Measurements from ENCODE around the gene TMEM245. TPM values are rescaled to one million over a fixed set of nuclear protein-coding genes. Genes with fewer than 3 reads are reported as not detected.

The TMEM245 gene
- polyA plus RNA-seq, result 10 to 100 TPM in 2 of 4 donors, 1 to 10 TPM in 2; 4.3 to 54.0 (median 9.8) TPM
- long read RNA-seq, donor 1, partial matches to known transcripts, result 9 of 21 reads
- long read RNA-seq, donor 1, other reads (novel, unspliced or antisense), result 7 of 21 reads
- long read RNA-seq, donor 2, result 0 reads
- long read RNA-seq, donor 3, partial matches to known transcripts, result 12 of 12 reads
- long read RNA-seq, donor 3, other reads (novel, unspliced or antisense), result 0 of 12 reads
- long read RNA-seq, donor 4, result 0 reads
- long read RNA-seq, donor 5, result 0 reads
- long read RNA-seq, donor 6, partial matches to known transcripts, result 11 of 13 reads
- long read RNA-seq, donor 6, other reads (novel, unspliced or antisense), result 0 of 13 reads
- long read RNA-seq, donor 7, full-length matches to known transcripts, result 3 of 22 reads
- long read RNA-seq, donor 7, partial matches to known transcripts, result 19 of 22 reads
- long read RNA-seq, donor 7, other reads (novel, unspliced or antisense), result 0 of 22 reads
- long read RNA-seq, donor 8, result 0 reads
- long read RNA-seq, donor 9, result 0 reads
- long read RNA-seq, donor 10, full-length matches to known transcripts, result 4 of 9 reads
- long read RNA-seq, donor 10, partial matches to known transcripts, result 5 of 9 reads
- long read RNA-seq, donor 10, other reads (novel, unspliced or antisense), result 0 of 9 reads

DNA sequence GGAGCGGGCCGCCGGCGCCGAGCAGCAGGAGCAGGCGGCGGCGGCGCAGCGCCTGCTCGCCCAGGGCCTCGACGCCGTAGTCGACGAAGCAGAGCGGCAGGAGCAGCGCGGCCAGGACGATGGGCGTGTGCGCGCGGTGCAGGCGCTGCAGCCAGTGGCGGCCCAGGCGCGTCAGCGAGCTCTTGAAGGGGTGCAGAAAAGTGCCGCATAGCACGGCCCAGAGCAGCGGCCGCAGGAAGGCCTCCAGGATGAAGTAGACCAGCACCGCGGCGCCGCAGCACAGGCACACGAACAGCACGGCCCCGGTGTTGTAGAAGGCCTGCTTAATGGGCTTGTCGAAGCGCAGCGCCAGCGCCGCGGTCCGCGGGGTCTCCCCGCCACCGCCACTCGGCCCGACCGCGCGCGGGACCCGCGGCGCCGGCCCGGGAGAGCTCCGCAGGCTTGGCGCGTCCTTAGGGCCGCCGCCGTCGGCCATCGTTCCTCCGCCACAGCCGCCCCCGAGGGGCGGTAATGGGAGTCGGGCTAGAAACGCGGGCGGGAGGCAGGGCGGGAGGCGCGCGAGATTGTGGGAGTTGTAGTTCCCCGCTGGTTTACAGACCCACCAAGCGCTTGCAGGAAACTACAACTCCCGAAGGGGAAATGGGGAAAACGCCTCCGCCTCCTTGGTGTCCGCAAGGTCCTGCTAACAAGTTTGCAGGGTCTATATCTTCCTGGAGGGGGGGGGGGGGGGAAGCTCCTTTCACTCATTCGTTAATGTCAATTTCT, at the start of gene TMEM245:
TMEM245 (minus strand) TSS at position 509 of the 765 bp plus-strand sequence; CDS start at position 475, 34 bp downstream.
- no peaks in the 10 kb centered on the region for H3K9me3 ChIP-seq (ENCODE audit: control insufficient read depth in 2 of 2, insufficient read depth in 1 of 2, low read depth in 1 of 2, low read length in 1 of 2)
- peaks cover 0 to 6% (median 0%) of the 10 kb centered on the region in 3 donors for H3K36me3 ChIP-seq (ENCODE audit: control insufficient read depth in 3 of 3, insufficient read depth in 2 of 3, low read depth in 1 of 3, low read length in 3 of 3)
- 0% methylated on average over 65 to 88 of the region's 88 CpGs for WGBS, 3 donors
- peak within 1 kb of the TSS; percentile 64 to 95 (median 86) for H3K4me3 ChIP-seq (ENCODE audit: low read depth in 1 of 3, low read length in 3 of 3)
- H3K4me1 ChIP-seq (ENCODE audit: control insufficient read depth in 3 of 3, insufficient read depth in 2 of 3, low read depth in 1 of 3, low read length in 2 of 3), result peaks cover 9 to 27% (median 10%) of the 10 kb centered on the region in 3 donors
- no peaks in the 10 kb centered on the region for H3K27me3 ChIP-seq (ENCODE audit: control insufficient read depth in 3 of 3, insufficient read depth in 3 of 3, low read length in 3 of 3)
- H3K27ac ChIP-seq (ENCODE audit: low read depth in 1 of 3, low read length in 2 of 3), result peak within 1 kb of the TSS; percentile 84 to 89 (median 88)
- FAIRE-seq, result no peak
- peak; percentile 98 to 99 for DNase-seq

DNA sequence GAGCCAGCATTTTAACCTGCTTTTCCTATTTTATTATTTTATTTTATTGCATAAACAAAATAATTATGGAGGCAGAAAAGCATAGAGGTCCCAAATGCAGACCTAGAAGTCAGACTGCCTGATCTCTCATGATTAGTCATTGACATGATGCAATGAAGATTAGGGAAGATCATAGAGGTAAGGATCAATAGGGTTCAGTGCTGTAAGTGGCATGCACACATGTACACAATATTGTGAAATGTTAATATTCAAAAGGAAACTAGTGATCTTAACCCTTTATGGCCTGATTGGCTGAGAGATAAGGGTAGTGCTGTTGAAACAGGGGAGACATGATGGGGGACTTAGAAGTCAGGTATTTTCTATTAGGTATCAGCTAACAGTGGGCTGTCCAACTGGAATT, 48.4 kb upstream of the TMEM245 start:
- Histone ChIP-seq H3K4me1 (ENCODE audit: control insufficient read depth in 3 of 3, insufficient read depth in 2 of 3, low read depth in 1 of 3, low read length in 2 of 3) (peaks cover 0 to 9% (median 0%) of the 10 kb centered on the region in 3 donors), H3K27ac (ENCODE audit: low read depth in 1 of 3, low read length in 2 of 3) (no peak overlapping the region), H3K27me3 (ENCODE audit: control insufficient read depth in 3 of 3, insufficient read depth in 3 of 3, low read length in 3 of 3) (peaks cover 4 to 26% (median 19%) of the 10 kb centered on the region in 3 donors), H3K9me3 (ENCODE audit: control insufficient read depth in 2 of 2, insufficient read depth in 1 of 2, low read depth in 1 of 2, low read length in 1 of 2) (no peaks in the 10 kb centered on the region), H3K4me3 (ENCODE audit: low read depth in 1 of 3, low read length in 3 of 3) (no peak overlapping the region), H3K36me3 (ENCODE audit: control insufficient read depth in 3 of 3, insufficient read depth in 2 of 3, low read depth in 1 of 3, low read length in 3 of 3) (no peaks in the 10 kb centered on the region)
- DNase-seq, result no peak
- FAIRE-seq, result no peak

DNA sequence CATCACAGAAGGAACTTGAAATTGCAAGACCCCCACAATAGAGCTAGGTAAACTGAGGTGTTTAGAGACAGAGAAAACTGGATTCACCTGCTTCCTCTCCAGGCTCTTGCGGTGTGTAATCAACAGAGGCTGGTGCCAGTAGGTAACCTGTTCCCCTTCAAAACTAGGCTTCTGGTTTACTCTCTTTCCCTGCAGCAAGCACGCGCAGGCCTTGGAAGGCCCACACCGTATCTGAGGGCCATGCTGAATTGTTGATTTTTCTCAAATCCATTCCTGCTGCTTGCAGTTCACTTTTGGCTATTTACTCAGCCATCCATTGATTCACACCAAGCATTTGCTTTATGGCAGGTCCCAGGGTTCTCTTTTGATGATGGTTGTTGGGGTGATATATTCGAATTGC, 48.0 kb upstream of the TMEM245 start:
- Histone ChIP-seq H3K27ac (ENCODE audit: low read depth in 1 of 3, low read length in 2 of 3) (no peak overlapping the region), H3K9me3 (ENCODE audit: control insufficient read depth in 2 of 2, insufficient read depth in 1 of 2, low read depth in 1 of 2, low read length in 1 of 2) (no peaks in the 10 kb centered on the region), H3K27me3 (ENCODE audit: control insufficient read depth in 3 of 3, insufficient read depth in 3 of 3, low read length in 3 of 3) (peaks cover 4 to 26% (median 19%) of the 10 kb centered on the region in 3 donors), H3K36me3 (ENCODE audit: control insufficient read depth in 3 of 3, insufficient read depth in 2 of 3, low read depth in 1 of 3, low read length in 3 of 3) (no peaks in the 10 kb centered on the region), H3K4me1 (ENCODE audit: control insufficient read depth in 3 of 3, insufficient read depth in 2 of 3, low read depth in 1 of 3, low read length in 2 of 3) (peaks cover 0 to 13% (median 0%) of the 10 kb centered on the region in 3 donors), H3K4me3 (ENCODE audit: low read depth in 1 of 3, low read length in 3 of 3) (no peak overlapping the region)
- WGBS, 3 donors, result 91 to 92% (median 92%) methylated on average over 5 of the region's 5 CpGs
- FAIRE-seq (no peak), DNase-seq (no peak)

DNA sequence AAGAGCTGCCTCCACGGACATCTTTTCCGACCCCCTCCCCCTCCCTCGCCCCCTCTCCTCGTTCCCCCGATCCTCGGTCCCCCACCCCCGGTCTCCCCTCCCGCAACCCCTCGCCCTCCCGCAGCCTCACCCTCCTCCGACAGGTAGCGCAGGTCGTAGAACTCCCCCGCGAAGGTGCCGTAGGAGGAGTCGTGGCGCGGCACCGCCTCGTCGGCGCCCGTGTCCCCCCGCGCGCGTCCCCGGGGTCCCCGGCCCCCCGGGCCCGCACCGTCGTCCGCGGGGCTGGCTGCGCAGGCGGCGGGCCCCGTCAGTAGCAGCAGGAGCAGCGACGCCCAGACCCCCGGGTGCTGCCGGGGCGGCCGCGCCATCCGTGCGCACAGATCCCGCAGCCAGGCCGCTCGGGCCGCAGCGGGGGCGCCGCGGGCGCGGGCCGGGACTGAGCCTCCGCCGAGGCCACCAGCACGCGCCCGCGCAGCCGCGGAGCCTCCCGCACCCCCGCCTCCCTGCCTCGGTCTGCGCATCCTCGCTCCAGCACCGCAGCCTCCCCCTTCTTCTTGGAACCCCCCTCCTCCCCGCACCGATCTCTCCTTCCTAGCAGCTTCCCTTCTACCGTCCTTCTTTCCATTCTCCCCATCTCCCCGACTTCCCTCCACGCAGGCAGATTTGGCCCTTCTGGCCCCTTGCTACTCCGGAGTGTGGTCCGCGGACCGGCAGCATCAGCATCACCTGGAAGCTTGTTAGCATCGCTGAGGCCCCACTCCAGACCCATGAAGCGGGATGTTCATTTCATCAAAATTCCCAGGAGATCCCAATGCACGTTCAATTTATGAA, 47.2 kb upstream of the TMEM245 start, which contains the start of gene FRRS1L:
FRRS1L (minus strand) TSS at position 479 of the 831 bp plus-strand sequence; CDS start at position 368, 111 bp downstream.
- FAIRE-seq, result no peak
- peaks cover 4 to 26% (median 19%) of the 10 kb centered on the region in 3 donors for H3K27me3 ChIP-seq (ENCODE audit: control insufficient read depth in 3 of 3, insufficient read depth in 3 of 3, low read length in 3 of 3)
- H3K36me3 ChIP-seq (ENCODE audit: control insufficient read depth in 3 of 3, insufficient read depth in 2 of 3, low read depth in 1 of 3, low read length in 3 of 3), result no peaks in the 10 kb centered on the region
- H3K27ac ChIP-seq (ENCODE audit: low read depth in 1 of 3, low read length in 2 of 3), result no peak within 1 kb of the TSS
- H3K4me1 ChIP-seq (ENCODE audit: control insufficient read depth in 3 of 3, insufficient read depth in 2 of 3, low read depth in 1 of 3, low read length in 2 of 3), result peaks cover 0 to 17% (median 0%) of the 10 kb centered on the region in 3 donors
- peak in 1 of 2 donors; percentile 36 for DNase-seq
- H3K9me3 ChIP-seq (ENCODE audit: control insufficient read depth in 2 of 2, insufficient read depth in 1 of 2, low read depth in 1 of 2, low read length in 1 of 2), result no peaks in the 10 kb centered on the region
- WGBS, 3 donors, result 7 to 13% (median 12%) methylated on average over 44 to 85 of the region's 86 CpGs
- H3K4me3 ChIP-seq (ENCODE audit: low read depth in 1 of 3, low read length in 3 of 3), result peak within 1 kb of the TSS in 2 of 3 donors; percentile 35 to 37

DNA sequence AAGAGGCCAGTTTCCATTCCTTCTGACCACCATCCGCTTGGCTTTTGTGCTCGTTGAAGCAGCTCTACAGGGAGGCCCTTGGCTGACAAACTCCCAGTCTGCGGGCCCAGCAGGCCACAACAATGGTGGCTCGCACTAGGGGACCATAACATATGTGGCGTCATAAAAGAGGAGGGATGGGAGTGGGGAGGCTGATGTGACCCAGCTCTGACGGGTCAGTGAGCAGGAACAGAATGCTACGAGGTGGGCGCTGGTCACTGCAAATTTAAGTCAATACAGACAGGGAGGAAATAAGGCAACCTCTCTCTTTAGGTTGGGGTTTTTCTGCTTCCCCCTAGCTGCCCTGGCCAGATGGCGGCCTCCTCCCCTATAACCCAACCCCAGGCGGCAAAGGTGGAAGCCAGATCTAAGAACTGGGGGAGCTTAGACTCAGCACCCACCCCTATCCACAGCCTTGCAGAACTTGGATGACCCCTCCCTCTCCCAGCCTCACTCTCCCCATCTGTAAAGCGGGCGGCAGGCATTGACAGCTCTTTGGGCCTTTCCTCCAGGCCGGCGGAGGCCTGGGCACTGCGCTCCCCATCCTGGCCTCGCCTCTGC, 46.5 kb upstream of the TMEM245 start:
- Histone ChIP-seq H3K4me1 (ENCODE audit: control insufficient read depth in 3 of 3, insufficient read depth in 2 of 3, low read depth in 1 of 3, low read length in 2 of 3) (peaks cover 0 to 17% (median 0%) of the 10 kb centered on the region in 3 donors), H3K4me3 (ENCODE audit: low read depth in 1 of 3, low read length in 3 of 3) (peak overlapping the region in 1 of 3 donors; percentile 37), H3K9me3 (ENCODE audit: control insufficient read depth in 2 of 2, insufficient read depth in 1 of 2, low read depth in 1 of 2, low read length in 1 of 2) (no peaks in the 10 kb centered on the region), H3K36me3 (ENCODE audit: control insufficient read depth in 3 of 3, insufficient read depth in 2 of 3, low read depth in 1 of 3, low read length in 3 of 3) (no peaks in the 10 kb centered on the region), H3K27ac (ENCODE audit: low read depth in 1 of 3, low read length in 2 of 3) (no peak overlapping the region), H3K27me3 (ENCODE audit: control insufficient read depth in 3 of 3, insufficient read depth in 3 of 3, low read length in 3 of 3) (peaks cover 4 to 26% (median 19%) of the 10 kb centered on the region in 3 donors)
- no peak for DNase-seq
- no peak for FAIRE-seq
- 83 to 93% (median 91%) methylated on average over 16 of the region's 16 CpGs for WGBS, 3 donors

DNA sequence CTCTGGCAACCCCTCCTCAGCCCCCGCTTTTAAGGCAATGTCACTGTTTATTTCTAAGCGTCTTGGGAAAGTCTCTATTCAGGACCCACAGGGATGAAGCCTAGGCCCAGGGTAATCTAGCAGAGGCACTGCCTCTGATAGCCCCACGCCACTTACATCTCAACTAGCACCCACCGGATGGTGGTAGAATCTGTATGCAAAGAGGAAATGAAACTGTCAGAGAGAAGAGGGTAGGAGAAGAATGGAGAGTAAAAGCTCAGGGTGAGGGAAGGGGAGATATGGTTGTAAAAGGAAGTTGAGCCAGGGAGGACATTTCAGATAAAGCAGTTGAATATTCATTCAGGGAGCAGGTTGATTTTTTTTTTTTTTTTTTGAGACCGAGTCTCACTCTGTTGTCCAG, 44.3 kb upstream of the TMEM245 start:
- DNase-seq (no peak), FAIRE-seq (no peak)
- H3K27me3 ChIP-seq (ENCODE audit: control insufficient read depth in 3 of 3, insufficient read depth in 3 of 3, low read length in 3 of 3), result peaks cover 4 to 23% (median 19%) of the 10 kb centered on the region in 3 donors
- no peaks in the 10 kb centered on the region for H3K36me3 ChIP-seq (ENCODE audit: control insufficient read depth in 3 of 3, insufficient read depth in 2 of 3, low read depth in 1 of 3, low read length in 3 of 3)
- H3K4me3 ChIP-seq (ENCODE audit: low read depth in 1 of 3, low read length in 3 of 3), result no peak overlapping the region
- peaks cover 0 to 17% (median 0%) of the 10 kb centered on the region in 3 donors for H3K4me1 ChIP-seq (ENCODE audit: control insufficient read depth in 3 of 3, insufficient read depth in 2 of 3, low read depth in 1 of 3, low read length in 2 of 3)
- peak overlapping the region in 1 of 3 donors; percentile 73 for H3K27ac ChIP-seq (ENCODE audit: low read depth in 1 of 3, low read length in 2 of 3)
- H3K9me3 ChIP-seq (ENCODE audit: control insufficient read depth in 2 of 2, insufficient read depth in 1 of 2, low read depth in 1 of 2, low read length in 1 of 2), result no peaks in the 10 kb centered on the region
- 75 to 90% (median 78%) methylated on average over 5 of the region's 5 CpGs for WGBS, 3 donors

DNA sequence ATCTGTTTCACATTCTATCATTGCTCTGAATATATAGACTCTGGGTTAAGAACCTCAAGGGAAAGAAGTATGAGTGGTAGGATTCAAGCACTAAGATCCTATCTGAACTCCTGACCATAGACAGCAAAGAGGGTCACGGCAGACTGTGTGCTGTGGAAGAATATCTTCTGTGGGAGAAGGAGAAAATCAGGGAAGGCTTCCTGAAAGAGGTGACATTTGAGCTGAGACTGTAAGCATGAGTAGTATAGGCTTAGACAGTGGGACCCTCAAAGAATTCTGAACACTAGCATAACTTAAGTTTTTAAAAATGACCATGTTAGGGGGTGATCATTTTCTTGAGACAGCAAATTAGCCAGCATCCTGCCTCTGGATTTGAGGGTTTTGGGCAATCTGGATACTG, 43.4 kb upstream of the TMEM245 start:
- DNase-seq, result no peak
- H3K9me3 ChIP-seq (ENCODE audit: control insufficient read depth in 2 of 2, insufficient read depth in 1 of 2, low read depth in 1 of 2, low read length in 1 of 2), result no peaks in the 10 kb centered on the region
- H3K27me3 ChIP-seq (ENCODE audit: control insufficient read depth in 3 of 3, insufficient read depth in 3 of 3, low read length in 3 of 3), result peaks cover 4 to 19% (median 19%) of the 10 kb centered on the region in 3 donors
- WGBS, 3 donors, result 87 to 100% (median 98%) methylated on average over 1 of the region's 1 CpG
- H3K27ac ChIP-seq (ENCODE audit: low read depth in 1 of 3, low read length in 2 of 3), result peak overlapping the region in 1 of 3 donors; percentile 73
- FAIRE-seq, result no peak
- no peaks in the 10 kb centered on the region for H3K36me3 ChIP-seq (ENCODE audit: control insufficient read depth in 3 of 3, insufficient read depth in 2 of 3, low read depth in 1 of 3, low read length in 3 of 3)
- H3K4me3 ChIP-seq (ENCODE audit: low read depth in 1 of 3, low read length in 3 of 3), result no peak overlapping the region
- H3K4me1 ChIP-seq (ENCODE audit: control insufficient read depth in 3 of 3, insufficient read depth in 2 of 3, low read depth in 1 of 3, low read length in 2 of 3), result peaks cover 0 to 17% (median 0%) of the 10 kb centered on the region in 3 donors
